Fibroblast of the conjunctiva (primary cell): Measurements from ENCODE around the gene TP53I11.

Source experiments
- DNase-seq: peaks from one replicate; pipeline ENCODE4 v3.0.0-alpha.2; 2010; ENCODE audit warnings: low read depth

The TP53I11 gene

GRCh38 chr11:44950625-44951476 lies at the start of gene TP53I11:
Gene TP53I11, minus strand, starts transcription at chr11:44950883. Its CDS starts 12,548 bp downstream, at chr11:44938335.
- peak; percentile 53 for DNase-seq

GRCh38 chr11:44999068-44999467 lies 48.4 kb upstream of the TP53I11 start:
- DNase-seq: no peak

DNA sequence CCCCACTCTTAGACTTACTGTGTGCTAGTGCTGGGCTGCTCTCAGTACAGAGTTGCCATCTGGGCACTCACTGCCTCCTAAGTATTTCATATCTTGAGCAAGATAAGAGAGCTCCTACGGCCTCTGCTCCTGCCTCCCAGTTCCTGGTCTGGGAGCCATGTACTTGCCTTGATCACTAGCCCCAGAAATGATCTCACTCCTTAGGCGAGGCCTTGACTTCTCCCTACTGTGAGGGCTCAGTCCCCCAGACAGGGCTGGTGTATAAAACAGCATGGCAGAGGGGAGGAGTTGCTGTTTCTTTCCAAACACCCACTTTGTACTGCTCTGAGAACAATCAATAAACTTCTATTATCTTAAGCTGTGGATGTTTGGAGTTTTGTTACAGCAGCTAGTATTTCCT lies 47.4 kb upstream of the TP53I11 start:
- DNase-seq: no peak

- no peak for DNase-seq
These were observed 46.9 kb upstream of the TP53I11 start for GRCh38 chr11:44997566-44997965.

GRCh38 chr11:44994753-44995152 lies 44.1 kb upstream of the TP53I11 start:
- no peak for DNase-seq

DNA sequence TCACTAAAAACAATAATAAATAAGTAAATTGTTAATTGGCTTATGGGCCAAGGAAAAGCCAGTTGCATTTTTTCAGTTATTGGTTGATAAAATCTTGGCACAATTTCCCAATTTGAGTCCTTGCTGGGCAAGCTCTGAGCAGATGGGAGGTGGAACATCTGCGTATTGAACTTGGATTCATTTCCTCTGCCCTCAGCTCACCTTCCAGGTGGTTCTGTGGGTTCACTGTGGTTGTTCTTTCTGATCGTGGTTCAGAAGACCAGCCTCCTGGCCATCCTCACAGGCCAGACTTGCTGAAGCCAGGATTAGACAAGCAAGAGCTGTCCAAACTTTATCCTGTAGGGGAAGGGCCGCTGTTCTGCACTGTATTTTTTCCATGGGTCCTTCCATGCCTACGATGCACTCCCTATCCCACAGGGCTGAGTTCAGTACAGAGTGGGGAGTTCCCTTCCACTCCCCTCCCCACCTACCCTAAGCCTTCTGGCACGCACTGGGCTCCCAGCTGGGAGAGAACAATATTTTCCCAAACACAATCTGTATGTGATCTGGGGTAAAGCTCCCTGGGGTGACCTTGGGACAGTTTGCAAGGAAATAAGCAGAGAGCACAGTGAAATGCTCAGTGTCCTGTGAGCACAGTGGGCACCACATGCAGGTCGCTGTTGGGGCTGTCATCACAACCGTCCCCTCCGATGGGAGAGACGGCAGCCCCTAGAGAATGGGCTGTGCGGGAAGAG lies 43.5 kb upstream of the TP53I11 start:
- DNase-seq: no peak

GRCh38 chr11:44992774-44993173 lies 42.1 kb upstream of the TP53I11 start:
- no peak for DNase-seq

- no peak for DNase-seq
These were observed 41.5 kb upstream of the TP53I11 start for GRCh38 chr11:44992181-44992582.

DNA sequence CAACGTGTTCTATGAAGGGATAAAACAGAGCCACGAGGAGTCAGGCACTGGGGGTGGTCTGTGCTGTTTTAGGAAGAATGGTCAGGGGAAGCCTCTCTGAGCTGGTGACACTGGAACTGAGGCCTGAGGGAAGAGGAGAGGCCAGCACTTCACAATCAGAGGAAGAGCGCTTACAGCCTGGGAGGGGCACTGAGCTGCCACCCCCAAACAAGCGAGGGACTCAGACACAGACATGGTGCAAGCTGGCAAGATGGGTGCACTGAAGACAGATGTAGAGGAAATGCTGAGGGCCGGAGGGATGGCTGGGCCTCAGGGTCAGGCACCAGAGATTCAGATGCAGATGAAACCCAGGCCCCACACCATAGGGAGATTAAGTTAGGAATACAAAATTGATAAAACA lies 40.0 kb upstream of the TP53I11 start:
- no peak for DNase-seq

DNA sequence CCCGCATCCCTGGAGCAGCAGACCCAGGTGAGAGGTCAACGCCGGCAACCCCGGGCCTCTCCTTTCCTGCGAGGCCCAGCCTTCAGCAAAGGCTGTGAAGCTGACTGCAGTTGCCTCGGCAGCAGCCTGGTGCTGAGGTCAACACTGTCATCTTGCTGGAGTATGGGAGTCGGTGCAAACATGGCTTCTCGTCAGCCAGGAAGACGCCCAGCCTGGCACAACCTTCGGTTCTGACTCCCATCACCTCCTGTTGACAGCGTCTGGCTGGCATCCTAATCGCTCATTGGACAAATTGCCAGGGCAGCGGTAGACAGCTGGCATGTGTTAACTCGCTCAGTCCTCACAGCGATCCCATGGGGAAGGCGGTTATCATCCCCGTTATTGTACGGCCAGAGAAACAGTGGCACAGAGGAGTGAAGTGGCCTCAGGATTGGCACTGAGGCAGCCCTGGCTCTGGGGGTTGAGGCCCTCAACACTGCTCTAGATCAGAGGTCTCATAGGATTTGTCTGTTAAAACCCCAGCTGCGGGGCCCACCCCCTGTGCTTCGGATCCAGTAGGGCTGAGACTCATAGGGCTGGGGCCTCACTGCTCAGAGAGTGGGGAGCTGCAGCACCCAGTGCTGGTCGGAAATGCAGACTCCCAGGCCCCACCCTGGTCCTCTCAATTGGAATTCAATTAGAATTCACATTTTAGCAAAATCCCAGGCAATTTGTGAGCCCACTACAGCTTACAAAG lies 39.3 kb upstream of the TP53I11 start:
- no peak for DNase-seq

- DNase-seq: no peak
These were observed 38.4 kb upstream of the TP53I11 start for GRCh38 chr11:44988981-44989635.

DNA sequence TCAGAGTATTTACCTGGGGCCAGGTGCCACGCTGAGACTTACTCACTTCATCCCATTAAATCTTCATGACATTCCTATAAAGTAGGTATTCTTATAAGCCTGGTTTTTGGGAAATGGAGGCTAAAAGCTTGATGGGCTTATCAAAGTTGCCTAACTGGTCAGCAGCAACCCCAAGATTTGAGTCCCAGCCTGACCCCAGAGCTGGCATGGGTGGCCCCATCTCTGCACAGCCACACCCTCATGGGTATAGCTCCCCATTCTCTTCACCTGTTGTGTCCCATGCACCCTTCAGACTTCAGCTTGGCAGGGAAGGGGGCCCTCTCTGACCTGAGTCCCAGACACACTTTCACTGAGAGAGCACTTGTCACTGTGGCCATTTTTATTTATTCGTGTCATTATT lies 37.4 kb upstream of the TP53I11 start:
- no peak for DNase-seq

- no peak for DNase-seq
These were observed 36.8 kb upstream of the TP53I11 start for GRCh38 chr11:44987506-44987905.

DNA sequence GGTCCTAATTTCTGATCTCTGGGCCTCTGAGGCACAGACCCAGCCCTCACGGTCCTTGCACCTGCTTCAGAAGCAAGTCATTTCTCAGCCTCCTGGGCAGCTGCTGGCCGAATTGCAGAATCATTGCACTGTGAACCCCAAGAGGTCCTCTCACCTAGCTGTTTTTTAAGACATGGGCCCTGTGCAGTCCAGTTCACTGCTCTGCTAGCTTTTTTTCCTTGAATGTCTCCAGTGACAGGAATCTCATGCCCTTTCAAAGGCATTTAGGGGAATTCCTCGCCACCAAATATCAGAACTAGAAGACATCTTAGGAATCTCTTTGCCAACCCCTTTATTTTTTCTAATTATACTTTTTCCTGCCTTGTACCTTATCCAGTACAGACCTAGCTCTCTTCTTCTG lies 35.6 kb upstream of the TP53I11 start:
- DNase-seq: no peak

GRCh38 chr11:44985721-44986120 lies 35.0 kb upstream of the TP53I11 start:
- DNase-seq: no peak

- DNase-seq: no peak
These were observed 33.1 kb upstream of the TP53I11 start for GRCh38 chr11:44983786-44984185.

- DNase-seq: no peak
These were observed 31.9 kb upstream of the TP53I11 start for GRCh38 chr11:44982496-44983062.

GRCh38 chr11:44980533-44981427 lies 30.1 kb upstream of the TP53I11 start:
- no peak for DNase-seq

DNA sequence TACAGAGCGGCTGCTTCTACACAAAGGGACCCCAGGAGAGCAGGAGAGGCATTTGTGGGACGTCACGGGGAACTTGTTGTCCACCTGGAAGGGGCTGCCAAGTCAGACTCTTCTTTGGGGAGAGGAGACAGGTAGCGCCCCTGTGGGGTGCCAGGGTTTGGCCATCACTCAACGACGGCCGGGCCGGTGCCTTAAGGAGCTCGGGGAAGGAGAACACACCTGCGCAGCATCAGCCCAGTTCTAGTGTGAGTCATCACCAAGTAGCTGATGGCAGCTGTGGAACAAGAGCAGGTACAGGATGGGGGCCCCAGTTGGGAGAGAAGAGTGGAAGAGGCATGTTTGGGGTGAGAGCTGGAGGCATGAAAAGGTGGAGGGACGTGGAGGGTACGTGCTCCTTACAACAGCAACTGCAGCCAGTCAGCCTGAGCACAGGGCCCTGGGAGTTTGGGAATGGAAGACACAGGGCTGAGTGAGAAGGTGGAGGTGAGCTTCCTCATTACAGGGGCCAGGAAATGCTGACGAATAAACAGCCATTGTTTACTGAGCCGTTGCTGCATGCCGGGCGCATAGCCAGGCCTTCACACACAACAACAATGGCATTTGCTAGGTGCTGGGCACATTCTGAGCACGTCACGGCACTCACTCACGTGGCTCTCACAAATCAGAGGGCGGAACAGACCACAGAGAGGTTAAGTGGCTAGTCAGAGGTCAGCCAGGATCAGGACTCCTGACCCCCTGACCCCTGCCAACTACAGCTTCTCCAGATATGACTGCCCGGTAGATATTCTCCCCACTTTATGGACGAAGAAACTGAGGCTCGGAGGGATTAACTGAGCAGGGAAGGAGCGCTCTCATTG lies 29.1 kb upstream of the TP53I11 start:
- no peak for DNase-seq

GRCh38 chr11:44978961-44979331 lies 28.3 kb upstream of the TP53I11 start:
- no peak for DNase-seq
